Measurements from ENCODE around the gene PCGF2.

PCGF2 gene

DNA sequence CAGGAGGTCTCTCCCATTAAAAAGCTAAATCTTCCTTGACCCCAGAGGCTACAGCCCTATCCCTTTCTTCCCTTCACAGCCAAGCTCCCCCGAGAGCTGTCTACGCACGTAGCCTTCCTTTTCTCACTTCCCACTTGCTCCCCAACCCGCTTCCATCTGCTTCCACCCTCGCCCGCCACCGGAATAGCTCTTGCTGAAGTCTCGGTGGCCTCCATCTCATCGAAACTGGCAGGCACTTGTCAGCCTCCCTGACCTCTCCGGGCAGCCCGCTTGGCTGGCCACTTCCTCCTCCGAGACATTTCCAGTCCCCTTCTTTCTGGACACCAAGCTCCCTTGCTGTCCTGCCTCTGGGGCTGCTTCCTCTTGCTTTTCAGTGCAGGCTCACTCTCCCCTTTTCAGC is 62.6 kb downstream of the PCGF2 start:
- no peak overlapping the region for H3K9ac ChIP-seq (ENCODE audit: low read length)
- no peak overlapping the region for H3K27ac ChIP-seq (ENCODE audit: low read depth, low read length)
- H3K36me3 ChIP-seq (ENCODE audit: low read length) = no peaks in the 10 kb centered on the region
- H3K4me3 ChIP-seq (ENCODE audit: insufficient read depth, low read length, poor library complexity, severe bottlenecking) = no peak overlapping the region
- H3K9me3 ChIP-seq (ENCODE audit: insufficient read depth, low read length) = no peaks in the 10 kb centered on the region
- H2AFZ ChIP-seq (ENCODE audit: low read depth, low read length, severe bottlenecking) = no peak overlapping the region
- no peaks in the 10 kb centered on the region for H3F3A ChIP-seq (ENCODE audit: insufficient read depth)
- H3K27me3 ChIP-seq (ENCODE audit: low read length) = no peaks in the 10 kb centered on the region
- H3K4me2 ChIP-seq (ENCODE audit: low read depth, low read length, poor library complexity, severe bottlenecking) = no peak overlapping the region
- no peaks in the 10 kb centered on the region for H4K20me1 ChIP-seq (ENCODE audit: low read depth, low read length)
- H3K79me2 ChIP-seq (ENCODE audit: insufficient read depth, low read length) = no peaks in the 10 kb centered on the region
- no peaks in the 10 kb centered on the region for H3K9me2 ChIP-seq (replicated peaks; ENCODE audit: insufficient read depth, low read length)
- TF ChIP-seq, protein P1, sequence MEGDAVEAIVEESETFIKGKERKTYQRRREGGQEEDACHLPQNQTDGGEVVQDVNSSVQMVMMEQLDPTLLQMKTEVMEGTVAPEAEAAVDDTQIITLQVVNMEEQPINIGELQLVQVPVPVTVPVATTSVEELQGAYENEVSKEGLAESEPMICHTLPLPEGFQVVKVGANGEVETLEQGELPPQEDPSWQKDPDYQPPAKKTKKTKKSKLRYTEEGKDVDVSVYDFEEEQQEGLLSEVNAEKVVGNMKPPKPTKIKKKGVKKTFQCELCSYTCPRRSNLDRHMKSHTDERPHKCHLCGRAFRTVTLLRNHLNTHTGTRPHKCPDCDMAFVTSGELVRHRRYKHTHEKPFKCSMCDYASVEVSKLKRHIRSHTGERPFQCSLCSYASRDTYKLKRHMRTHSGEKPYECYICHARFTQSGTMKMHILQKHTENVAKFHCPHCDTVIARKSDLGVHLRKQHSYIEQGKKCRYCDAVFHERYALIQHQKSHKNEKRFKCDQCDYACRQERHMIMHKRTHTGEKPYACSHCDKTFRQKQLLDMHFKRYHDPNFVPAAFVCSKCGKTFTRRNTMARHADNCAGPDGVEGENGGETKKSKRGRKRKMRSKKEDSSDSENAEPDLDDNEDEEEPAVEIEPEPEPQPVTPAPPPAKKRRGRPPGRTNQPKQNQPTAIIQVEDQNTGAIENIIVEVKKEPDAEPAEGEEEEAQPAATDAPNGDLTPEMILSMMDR (IDR thresholded peaks at IDR 0.05; ENCODE audit: insufficient read depth, low read length, poor library complexity, severe bottlenecking) = no peak
- TF ChIP-seq EZH2phosphoT487 (conservative IDR thresholded peaks at IDR 0.05; ENCODE audit: low read length) = no peak
